SKM-1 treated with dmso at 0.1 percent for 144 hours (cell line): Measurements from ENCODE around the gene TGFBR1.

Source experiments
- DNase-seq: peaks from one replicate; lab custom pipeline; 2025; ENCODE audit not compliant: unreplicated experiment; lab: John Stamatoyannopoulos, UW

The TGFBR1 gene

GRCh38 chr9:99105152-99106043 is 485 bp downstream of the TGFBR1 start:
- DNase-seq = no peak

GRCh38 chr9:99106044-99106375 is 1.1 kb downstream of the TGFBR1 start:
- no peak for DNase-seq

- DNase-seq = no peak
These were observed 2.5 kb downstream of the TGFBR1 start for GRCh38 chr9:99107421-99107820.

GRCh38 chr9:99108131-99108530 is 3.2 kb downstream of the TGFBR1 start:
- DNase-seq = no peak

GRCh38 chr9:99109522-99109921 is 4.6 kb downstream of the TGFBR1 start:
- peak; percentile 78 for DNase-seq

- DNase-seq = no peak
These were observed 8.0 kb downstream of the TGFBR1 start for GRCh38 chr9:99112750-99113413.

- DNase-seq = no peak
These were observed 8.6 kb downstream of the TGFBR1 start for GRCh38 chr9:99113414-99114048.

GRCh38 chr9:99114049-99114440 is 9.1 kb downstream of the TGFBR1 start:
- no peak for DNase-seq

GRCh38 chr9:99114846-99115500 is 10.1 kb downstream of the TGFBR1 start:
- no peak for DNase-seq

GRCh38 chr9:99116003-99116411 is 11.1 kb downstream of the TGFBR1 start:
- no peak for DNase-seq

- peak; percentile 45 for DNase-seq
These were observed 14.0 kb downstream of the TGFBR1 start for GRCh38 chr9:99118782-99119466.

- DNase-seq = no peak
These were observed 15.2 kb downstream of the TGFBR1 start for GRCh38 chr9:99119976-99120655.

- DNase-seq = no peak
These were observed 16.7 kb downstream of the TGFBR1 start for GRCh38 chr9:99121604-99122003.

GRCh38 chr9:99124534-99125255 is 19.8 kb downstream of the TGFBR1 start:
- no peak for DNase-seq

GRCh38 chr9:99125446-99125845 is 20.5 kb downstream of the TGFBR1 start:
- no peak for DNase-seq

- DNase-seq = no peak
These were observed 21.4 kb downstream of the TGFBR1 start for GRCh38 chr9:99126312-99126711.

GRCh38 chr9:99127356-99128132 is 22.6 kb downstream of the TGFBR1 start:
- DNase-seq = no peak

GRCh38 chr9:99128133-99128406 is 23.2 kb downstream of the TGFBR1 start:
- no peak for DNase-seq

- DNase-seq = no peak
These were observed 24.2 kb downstream of the TGFBR1 start for GRCh38 chr9:99129091-99129490.
